Activated naive CD4-positive, alpha-beta T cell treated with anti-CD3 and anti-CD28 coated beads, Interleukin-2, amount 50 U/mL, for 72 hours (primary cell): ENCODE results near the gene S100A1. TPM values are rescaled to one million over a fixed set of nuclear protein-coding genes. Genes with fewer than 3 reads are reported as not detected.

Experiments used
- ATAC-seq, 2 donors: fragments of 150-1000 bp; cut with Tn5 transposase; 2 replicates each; pipeline ENCODE4 v1.10.0; 2021; ENCODE audit warnings: mild to moderate bottlenecking in 2 of 2, moderate library complexity in 2 of 2
- DNase-seq, 2 donors: peaks; one replicate each; pipeline ENCODE4 v3.0.0; 2021 to 2022; ENCODE audit warnings: low spot score in 2 of 2
- H3K27ac Mint-ChIP-seq, 2 donors: one replicate each; pipeline ENCODE4 v1.8.0; 2022; ENCODE audit warnings: mild to moderate bottlenecking in 2 of 2, mixed read lengths in 2 of 2
- H3K36me3 Mint-ChIP-seq, 2 donors: one replicate each; pipeline ENCODE4 v1.8.0; 2022; ENCODE audit warnings: mixed read lengths in 2 of 2
- H3K9me3 Mint-ChIP-seq, 2 donors: one replicate each; pipeline ENCODE4 v1.8.0; 2022; ENCODE audit warnings: mixed read lengths in 2 of 2
- total RNA-seq, 2 donors: library from RNA; stranded (reverse); gene quantifications; one replicate each; pipeline ENCODE4 v1.2.3, GENCODE V29; 2022

The S100A1 gene
- total RNA-seq, 2 donors from 2014 or later = not detected

DNA sequence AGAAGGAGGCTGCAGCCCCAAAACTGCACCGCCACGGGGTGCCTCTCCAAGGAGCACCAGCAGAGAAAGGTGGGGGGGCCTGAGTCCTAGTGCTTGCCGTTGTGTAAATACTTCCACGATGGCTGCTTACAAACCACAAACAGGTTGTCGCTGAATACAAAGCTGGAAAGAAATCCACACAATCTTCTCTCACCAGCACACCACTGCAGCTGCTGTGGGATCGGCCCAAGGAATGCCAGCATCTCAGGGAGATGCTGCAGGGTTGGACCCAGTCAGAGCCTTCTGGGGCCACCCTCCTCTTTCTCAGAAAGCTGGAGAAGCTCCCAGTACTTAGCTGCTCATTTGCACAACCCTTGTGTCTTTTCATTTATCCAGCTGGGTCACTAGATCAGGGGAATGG is 9.1 kb upstream of the S100A1 start:
- no peaks in the 10 kb centered on the region for H3K36me3 Mint-ChIP-seq
- no peak overlapping the region for H3K27ac Mint-ChIP-seq
- DNase-seq = no peak
- no peak for ATAC-seq
- H3K9me3 Mint-ChIP-seq = no peaks in the 10 kb centered on the region

DNA sequence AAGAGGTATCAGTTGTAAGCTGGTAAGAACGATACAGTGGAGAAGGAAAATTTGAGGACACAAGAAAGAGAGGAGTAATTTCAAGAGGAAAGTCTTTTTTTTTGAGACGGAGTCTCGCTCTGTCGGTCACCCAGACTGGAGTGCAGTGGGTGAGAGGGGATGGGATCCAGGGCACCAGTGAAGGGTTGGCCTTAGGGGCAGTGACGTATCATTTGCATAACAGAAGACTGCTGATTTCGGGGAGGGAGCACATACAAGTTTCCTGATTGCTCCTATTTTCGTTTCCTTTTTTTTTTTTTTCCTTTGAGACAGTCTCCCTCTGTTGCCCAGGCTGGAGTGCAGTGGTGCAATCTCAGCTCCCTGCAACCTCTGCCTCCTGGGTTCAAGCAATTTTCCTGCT is 5.1 kb upstream of the S100A1 start:
- Mint-ChIP-seq H3K9me3 (no peaks in the 10 kb centered on the region), H3K36me3 (no peaks in the 10 kb centered on the region), H3K27ac (no peak overlapping the region)
- no peak for DNase-seq
- ATAC-seq = no peak

DNA sequence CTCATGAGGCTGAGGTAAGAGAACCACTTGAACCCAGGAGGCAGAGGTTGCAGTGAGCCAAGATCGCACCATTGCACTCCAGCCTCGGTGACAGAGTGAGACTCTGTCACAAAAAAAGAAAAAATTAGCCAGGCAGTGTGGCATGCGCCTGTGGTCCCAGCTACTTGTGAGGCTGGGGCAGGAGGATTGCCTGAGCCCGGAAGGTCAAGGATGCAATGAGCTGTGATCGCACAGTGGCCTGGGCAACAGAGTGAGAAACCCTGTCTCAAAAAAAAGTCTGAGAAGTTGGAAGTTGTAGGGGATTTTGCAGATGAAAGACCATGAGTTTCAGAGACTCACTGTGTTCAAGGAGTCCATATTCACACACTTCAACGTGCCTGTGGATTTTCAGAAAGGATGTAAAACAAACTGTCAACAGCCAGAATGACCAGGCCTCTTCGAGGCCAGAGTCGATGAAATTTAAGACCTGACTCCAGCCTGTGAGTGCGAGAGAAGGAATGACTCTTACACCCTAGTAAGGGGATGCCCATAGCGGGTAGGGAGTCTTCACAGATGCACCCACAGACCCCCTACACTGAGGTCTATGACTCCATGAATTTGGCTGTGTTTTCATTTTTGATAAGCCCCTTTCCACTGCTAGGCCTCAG is 3.1 kb upstream of the S100A1 start:
- no peak for ATAC-seq
- no peaks in the 10 kb centered on the region for H3K36me3 Mint-ChIP-seq
- H3K27ac Mint-ChIP-seq = no peak overlapping the region
- no peaks in the 10 kb centered on the region for H3K9me3 Mint-ChIP-seq
- no peak for DNase-seq

DNA sequence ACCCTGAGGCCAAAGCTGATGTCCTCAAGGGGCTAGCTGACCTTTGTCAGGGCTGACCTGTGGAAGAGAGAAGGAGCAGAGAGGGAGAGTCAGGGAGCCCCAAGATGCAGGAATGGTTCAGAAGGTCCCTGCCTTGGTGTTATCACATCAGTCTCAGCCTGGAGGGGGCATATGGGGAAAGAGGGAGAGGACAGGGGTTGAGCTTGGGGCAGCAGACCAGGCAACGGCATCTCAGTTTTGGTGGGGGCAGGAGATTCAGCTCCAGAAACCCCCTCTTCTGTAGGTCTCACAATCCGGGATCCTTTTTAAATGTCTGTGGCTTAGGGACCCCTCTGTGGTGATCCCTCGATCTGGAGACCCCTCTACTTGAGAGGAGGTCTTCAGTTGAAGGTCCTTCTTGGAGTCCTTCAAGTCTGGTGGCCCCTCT is 1.7 kb upstream of the S100A1 start:
- H3K36me3 Mint-ChIP-seq = no peaks in the 10 kb centered on the region
- peak overlapping the region in 1 of 2 donors; percentile 44 for H3K27ac Mint-ChIP-seq
- no peak for DNase-seq
- ATAC-seq = no peak
- H3K9me3 Mint-ChIP-seq = no peaks in the 10 kb centered on the region

DNA sequence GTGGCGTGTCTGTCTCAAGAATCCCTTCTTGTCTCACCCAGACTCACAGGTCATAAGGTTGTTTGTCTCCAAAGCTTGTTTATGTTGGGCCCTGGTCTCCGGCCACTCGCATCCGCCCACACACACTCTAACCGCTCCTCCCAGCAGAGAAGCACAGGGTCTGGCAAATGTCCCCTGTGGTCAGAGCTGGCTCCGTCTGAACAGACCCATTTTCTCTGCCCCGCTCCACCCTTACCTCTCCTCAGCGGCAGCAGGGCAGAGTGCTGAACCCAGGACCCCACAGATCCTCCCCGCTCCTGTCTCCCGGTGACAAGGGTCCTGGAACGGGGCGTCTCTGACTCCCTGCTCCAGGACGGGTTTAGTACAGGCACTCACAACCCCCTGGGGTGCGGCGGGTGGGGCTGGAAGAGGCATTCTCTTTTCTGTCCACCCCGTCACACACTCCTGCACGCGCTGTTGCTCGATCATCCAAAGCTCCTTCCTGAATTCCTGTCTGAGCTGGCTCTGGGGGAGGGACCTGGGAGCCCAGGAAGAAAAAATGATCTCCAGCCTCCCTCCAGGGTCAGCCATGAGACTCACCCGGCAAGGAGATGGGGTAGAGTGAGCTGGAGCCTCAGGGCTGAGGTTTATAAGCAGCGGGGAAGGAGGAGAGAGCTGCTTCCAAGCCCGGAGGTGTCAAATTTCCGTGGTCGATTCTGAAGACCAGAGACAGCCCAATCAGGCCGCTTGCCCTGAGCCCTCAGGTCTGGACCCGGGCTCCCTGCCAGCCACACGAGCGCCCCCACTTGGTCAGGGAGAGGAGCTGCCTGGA is 1.1 kb upstream of the S100A1 start, which contains the start of gene S100A13:
Gene S100A13, minus strand, starts transcription at position 602 of the 811 bp plus-strand sequence. CDS start 1,033 bp downstream, outside the sequence.
- Mint-ChIP-seq H3K27ac (peak within 1 kb of the TSS; percentile 45 to 81), H3K9me3 (no peaks in the 10 kb centered on the region), H3K36me3 (no peaks in the 10 kb centered on the region)
- DNase-seq (no peak), ATAC-seq (peak; percentile 16 to 35)

DNA sequence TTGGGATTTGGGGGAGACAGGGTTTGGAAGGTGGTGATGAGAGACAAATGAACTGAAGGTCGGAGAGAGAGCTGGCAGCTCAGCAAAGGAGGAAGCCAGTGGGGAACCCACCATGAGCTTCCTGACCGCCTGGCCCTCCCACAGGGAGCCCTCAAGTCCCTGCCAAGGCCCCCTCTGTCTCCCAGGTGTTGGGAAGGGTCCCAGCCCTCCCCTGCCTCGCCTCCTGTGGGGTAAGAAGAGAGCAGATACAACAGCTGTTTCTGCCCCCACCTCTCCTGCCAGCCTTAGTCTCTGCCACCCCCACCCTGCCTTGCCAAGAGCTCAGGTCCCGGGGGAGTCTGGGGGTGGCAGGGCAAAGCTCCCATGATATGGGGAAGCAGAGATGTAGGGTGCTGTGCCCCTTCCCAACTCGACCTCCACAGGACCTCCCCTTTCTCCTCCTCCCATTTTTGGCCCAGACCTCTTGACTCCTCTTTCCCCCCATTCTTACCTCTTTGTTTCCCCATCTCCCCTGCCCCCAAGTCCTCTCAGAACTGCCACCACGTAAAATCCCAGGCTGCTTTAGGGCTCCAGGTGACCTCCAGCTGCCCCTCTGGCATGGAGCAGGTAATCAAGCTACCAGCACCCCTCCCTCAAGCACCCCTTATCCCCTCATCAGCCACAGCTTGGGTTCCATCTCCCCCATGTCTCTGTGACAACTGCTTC is 556 bp downstream of the S100A1 start:
- H3K9me3 Mint-ChIP-seq = no peaks in the 10 kb centered on the region
- peaks cover 1 to 12% of the 10 kb centered on the region in 2 donors for H3K36me3 Mint-ChIP-seq
- DNase-seq (no peak), ATAC-seq (no peak)
- peak overlapping the region; percentile 32 to 50 for H3K27ac Mint-ChIP-seq

DNA sequence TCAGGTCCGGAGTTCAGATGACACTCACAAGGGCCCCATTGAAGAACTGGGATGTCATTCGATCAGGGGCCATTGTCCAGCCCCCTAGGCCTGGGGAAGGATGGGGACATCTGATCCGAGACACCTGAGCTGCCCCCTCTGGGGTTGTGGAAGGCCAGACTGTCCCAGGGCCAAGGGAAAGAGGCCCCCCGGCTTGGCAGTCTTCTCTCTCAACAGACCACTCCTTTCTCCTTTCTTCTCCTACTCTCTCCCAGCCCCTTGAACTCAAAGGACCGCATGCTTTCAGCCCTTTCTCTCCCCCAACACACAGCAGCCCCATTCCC is 1.1 kb downstream of the S100A1 start:
- ATAC-seq (no peak), DNase-seq (no peak)
- Mint-ChIP-seq H3K27ac (peak overlapping the region; percentile 4 to 62), H3K36me3 (peaks cover 6 to 17% of the 10 kb centered on the region in 2 donors), H3K9me3 (no peaks in the 10 kb centered on the region)

DNA sequence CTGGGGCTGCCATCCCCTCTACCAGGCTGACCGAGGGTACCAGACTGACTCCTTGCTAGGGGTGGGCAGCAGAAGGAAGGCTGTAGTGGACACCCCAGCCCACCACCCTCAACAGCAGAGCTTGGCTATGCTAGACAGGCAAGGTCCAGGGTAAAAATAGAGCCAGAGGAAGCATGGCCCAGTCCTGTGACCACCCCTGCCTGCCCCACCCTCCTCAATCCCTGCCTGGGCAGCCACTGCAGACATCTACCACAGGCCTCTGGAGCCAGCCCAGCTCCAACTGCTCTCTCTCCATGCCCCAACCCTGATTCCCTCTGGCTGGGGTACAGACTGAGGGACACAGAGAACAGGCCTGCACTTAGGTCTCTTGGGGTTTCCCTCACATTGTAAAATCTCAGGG is 1.7 kb downstream of the S100A1 start:
- H3K36me3 Mint-ChIP-seq = peaks cover 10 to 24% of the 10 kb centered on the region in 2 donors
- DNase-seq (no peak), ATAC-seq (no peak)
- H3K9me3 Mint-ChIP-seq = no peaks in the 10 kb centered on the region
- peak overlapping the region in 1 of 2 donors; percentile 62 for H3K27ac Mint-ChIP-seq

DNA sequence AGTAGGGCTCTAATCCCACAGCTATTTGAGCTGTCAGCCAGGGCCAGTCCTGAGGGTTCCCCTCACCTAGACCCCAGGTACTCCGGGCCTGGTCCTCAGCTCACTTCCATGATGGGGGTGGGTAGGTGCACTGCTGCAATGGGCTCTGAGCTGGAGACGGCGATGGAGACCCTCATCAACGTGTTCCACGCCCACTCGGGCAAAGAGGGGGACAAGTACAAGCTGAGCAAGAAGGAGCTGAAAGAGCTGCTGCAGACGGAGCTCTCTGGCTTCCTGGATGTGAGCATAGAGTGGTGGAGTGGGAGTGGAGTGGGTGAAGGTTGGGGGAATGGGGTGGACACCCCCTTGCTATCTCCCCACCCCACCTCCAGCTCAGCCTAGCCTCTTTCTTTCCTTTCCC is 2.1 kb downstream of the S100A1 start:
- H3K27ac Mint-ChIP-seq = peak overlapping the region in 1 of 2 donors; percentile 55
- peaks cover 10 to 25% of the 10 kb centered on the region in 2 donors for H3K36me3 Mint-ChIP-seq
- ATAC-seq = no peak

DNA sequence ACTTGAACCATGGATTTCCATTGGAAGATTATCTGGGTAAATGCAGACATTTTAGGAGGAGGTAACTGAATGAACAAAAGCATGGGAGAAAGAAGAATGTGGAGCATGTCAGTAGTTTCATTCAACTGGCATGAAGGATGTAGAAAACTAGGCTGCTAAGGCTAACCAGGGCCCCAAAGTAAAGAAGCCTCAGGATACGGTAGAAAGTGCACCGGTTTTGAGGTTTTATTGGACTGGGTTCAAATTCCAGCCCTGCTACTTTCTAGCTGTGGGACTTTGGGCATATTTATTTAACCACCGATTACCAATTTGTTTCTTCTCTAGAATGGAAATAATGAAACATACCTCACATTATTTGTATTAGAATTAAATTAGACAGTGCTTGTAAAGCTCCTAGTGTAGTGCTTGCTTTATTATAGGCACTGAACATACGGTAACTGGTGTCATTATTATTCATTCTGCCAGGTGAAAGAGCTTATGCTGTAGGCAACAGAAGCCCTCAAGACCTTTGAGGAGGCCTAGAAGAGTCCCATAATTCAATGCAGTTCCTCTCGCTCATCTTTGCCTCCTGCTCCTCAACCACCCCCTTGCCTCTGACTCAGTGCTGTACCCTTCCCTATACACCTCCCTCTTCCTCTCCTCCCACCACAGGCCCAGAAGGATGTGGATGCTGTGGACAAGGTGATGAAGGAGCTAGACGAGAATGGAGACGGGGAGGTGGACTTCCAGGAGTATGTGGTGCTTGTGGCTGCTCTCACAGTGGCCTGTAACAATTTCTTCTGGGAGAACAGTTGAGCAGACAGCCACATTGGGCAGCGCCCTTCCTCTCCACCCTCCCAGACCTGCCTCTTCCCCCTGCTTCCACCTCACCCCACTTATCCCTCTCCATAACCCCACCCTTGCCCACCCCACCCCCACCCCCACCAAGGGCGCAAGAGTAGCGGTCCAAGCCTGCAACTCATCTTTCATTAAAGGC is 3.1 kb downstream of the S100A1 start:
- no peak for ATAC-seq
- Mint-ChIP-seq H3K9me3 (no peaks in the 10 kb centered on the region), H3K36me3 (peaks cover 10 to 29% of the 10 kb centered on the region in 2 donors), H3K27ac (peak overlapping the region in 1 of 2 donors; percentile 88)
- no peak for DNase-seq

More for the DNA sequence above, 2.1 kb downstream of the S100A1 start:
- DNase-seq = no peak
- H3K9me3 Mint-ChIP-seq = no peaks in the 10 kb centered on the region

DNA sequence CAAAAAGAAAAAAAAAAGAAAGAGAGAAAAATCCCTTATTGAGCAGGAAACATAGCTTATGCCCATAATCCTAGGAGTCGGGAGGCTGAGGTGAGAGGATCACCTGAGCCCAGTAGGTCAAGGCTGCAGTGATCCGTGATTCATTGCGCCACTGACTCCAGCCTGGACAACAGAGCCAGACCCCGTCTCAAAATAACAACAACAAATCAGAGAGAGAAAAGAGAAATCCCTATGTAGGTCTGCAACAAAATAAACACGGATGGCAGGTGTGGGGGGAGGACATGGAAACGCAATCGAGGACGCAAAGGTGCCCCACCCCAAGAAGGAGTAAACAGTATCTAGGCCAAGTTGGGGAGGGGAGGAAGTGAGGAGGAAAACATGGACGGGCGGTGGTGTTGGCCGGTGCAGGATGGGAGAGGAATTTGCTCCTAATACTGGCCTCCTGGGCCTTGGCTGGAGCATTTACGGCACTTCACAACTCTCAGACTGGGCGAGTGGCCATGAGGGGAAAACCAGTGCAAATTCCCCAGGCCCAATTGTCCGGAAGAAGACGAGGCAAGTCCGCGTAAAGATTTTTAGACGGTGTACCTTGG is 5.0 kb downstream of the S100A1 start:
- DNase-seq = no peak

DNA sequence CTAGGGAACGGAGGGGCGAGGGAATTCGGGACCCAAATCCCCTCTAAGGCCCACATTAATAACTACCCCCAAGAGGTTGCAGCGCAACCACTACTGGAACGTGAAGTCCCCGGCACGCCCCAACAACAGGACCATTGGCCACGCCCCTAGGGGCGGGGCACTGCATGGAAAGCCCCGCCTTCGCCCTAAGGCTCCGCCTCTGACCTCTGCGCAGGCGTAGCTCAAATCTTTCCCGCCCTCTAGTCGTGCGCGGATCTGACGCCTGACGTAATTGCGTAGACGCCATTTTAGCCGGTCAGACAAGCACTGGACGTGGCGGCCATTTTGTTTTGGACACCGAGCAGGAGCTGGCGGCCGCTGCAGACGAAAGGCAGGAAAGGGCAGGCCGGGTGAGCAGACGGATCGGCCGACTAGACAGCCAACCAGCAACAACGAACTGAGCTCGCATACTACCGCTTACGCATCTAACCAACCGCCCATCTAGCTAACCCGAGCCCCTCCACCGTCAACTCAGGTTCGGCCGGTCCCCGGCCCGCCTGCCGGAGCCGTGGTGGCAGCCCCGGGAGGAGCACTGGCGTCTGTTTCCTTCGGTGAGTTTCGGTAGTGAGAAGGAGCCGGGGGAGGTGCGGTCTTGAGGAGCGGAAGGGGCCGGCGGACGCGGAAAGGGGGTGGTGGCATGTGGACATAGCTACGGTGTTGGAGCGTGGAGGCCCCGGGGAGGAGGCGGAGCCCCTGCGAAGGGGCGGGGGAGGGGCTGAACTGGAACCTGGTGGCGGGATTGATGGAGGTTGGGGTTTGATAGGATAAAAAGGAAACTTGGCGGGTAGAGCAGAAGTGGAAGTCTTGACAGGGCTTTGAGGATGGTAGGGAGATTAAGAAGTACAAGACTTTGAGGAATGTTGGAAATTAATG is 5.8 kb downstream of the S100A1 start, which contains the start of gene CHTOP:
Gene CHTOP, plus strand, starts transcription at position 313 of the 912 bp plus-strand sequence. CDS start 2,523 bp downstream, outside the sequence.
- H3K9me3 Mint-ChIP-seq = no peaks in the 10 kb centered on the region
- H3K36me3 Mint-ChIP-seq = peaks cover 24 to 46% of the 10 kb centered on the region in 2 donors
- ATAC-seq (peak; percentile 92 to 93), DNase-seq (peak; percentile 97 to 99)
- H3K27ac Mint-ChIP-seq = peak within 1 kb of the TSS; percentile 100

More for the DNA sequence above, 5.0 kb downstream of the S100A1 start:
- peaks cover 24 to 46% of the 10 kb centered on the region in 2 donors for H3K36me3 Mint-ChIP-seq
- no peak for ATAC-seq
- no peaks in the 10 kb centered on the region for H3K9me3 Mint-ChIP-seq
- H3K27ac Mint-ChIP-seq = peak overlapping the region; percentile 100

DNA sequence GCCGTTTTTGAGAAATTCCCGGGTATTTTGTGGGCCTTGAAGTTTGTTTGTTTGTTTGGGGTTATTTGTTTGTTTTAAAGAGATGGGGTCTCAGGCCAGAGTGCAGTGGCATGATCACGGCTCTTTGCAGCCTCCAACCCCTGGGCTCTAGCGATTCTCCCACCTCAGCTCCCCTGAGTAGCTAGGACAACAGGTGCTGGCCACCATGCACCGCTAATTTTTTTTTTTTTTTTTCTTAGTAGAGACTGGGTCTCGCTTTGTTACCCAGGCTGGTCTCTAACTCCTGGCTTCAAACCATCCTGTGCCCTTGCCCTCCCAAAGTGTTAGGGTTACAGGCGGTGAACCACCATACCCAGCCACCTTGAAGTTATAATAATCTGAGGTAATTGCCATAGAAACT is 7.6 kb downstream of the S100A1 start:
- peaks cover 24 to 48% of the 10 kb centered on the region in 2 donors for H3K36me3 Mint-ChIP-seq
- DNase-seq = no peak
- ATAC-seq = no peak
- no peaks in the 10 kb centered on the region for H3K9me3 Mint-ChIP-seq
- peak overlapping the region in 1 of 2 donors; percentile 88 for H3K27ac Mint-ChIP-seq

DNA sequence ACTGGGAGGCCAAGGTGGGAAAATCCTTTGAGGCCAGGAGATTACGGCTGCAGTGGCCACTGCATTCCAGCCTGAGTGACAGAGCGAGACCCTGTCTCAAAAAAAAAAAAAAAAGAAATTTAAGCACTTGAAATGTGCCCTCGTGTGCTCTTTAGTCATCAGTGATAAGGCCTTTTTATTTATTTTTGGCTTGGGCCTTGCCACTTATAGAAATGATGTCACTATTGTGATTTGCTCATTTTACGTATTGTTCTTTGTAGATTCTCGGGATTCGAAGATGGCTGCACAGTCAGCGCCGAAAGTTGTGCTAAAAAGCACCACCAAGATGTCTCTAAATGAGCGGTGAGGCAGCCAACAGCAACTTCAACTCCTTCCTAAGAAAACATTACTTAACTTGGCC is 8.1 kb downstream of the S100A1 start:
- peaks cover 27 to 53% of the 10 kb centered on the region in 2 donors for H3K36me3 Mint-ChIP-seq
- ATAC-seq (no peak), DNase-seq (no peak)
- H3K9me3 Mint-ChIP-seq = no peaks in the 10 kb centered on the region
- peak overlapping the region; percentile 82 to 88 for H3K27ac Mint-ChIP-seq

DNA sequence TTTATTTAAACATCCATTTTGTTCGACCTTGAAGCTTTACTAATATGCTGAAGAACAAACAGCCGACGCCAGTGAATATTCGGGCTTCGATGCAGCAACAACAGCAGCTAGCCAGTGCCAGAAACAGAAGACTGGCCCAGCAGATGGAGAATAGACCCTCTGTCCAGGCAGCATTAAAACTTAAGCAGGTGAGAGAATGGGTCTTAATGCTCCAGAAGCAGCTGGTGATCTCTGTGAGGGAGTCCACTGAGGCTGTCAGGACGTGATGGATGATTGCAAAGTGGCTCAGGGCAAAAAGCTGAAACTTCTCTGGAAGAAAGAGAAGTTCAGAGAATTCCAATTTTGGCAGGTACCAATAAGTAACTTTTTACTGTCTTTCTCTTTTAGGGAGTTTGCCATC is 10.0 kb downstream of the S100A1 start:
- peaks cover 41 to 64% of the 10 kb centered on the region in 2 donors for H3K36me3 Mint-ChIP-seq
- no peak for ATAC-seq
- H3K27ac Mint-ChIP-seq = peak overlapping the region in 1 of 2 donors; percentile 7
- DNase-seq = no peak
- no peaks in the 10 kb centered on the region for H3K9me3 Mint-ChIP-seq
